Measurements from ENCODE around the gene ZBTB34. TPM values are rescaled to one million over a fixed set of nuclear protein-coding genes. Genes with fewer than 3 reads are reported as not detected.
"Not testable (repeated sequence)": the region's sequence is repeated elsewhere in the genome, so short reads cannot be mapped to it uniquely, and the experiment has no call there.

ZBTB34 gene
- total RNA-seq, 1 experiment from 2014 or later, result 1.6 TPM

GRCh38 chr9:126814091-126814490 lies 46.3 kb upstream of the ZBTB34 start:
- H3K9me2 ChIP-seq (replicated peaks; ENCODE audit: low read length), result no peaks in the 10 kb centered on the region
- intact Hi-C loops (cut with micrococcal nuclease), result no loop called here
- ATAC-seq (no peak), DNase-seq (no peak)
- H3K9me3 ChIP-seq (ENCODE audit: low read length), result 0 out of 2 replicates have a peak, but pooled peaks cover 4% of the 10 kb centered on the region
- H3K4me1 ChIP-seq (ENCODE audit: insufficient read depth, low read length), result no peaks in the 10 kb centered on the region
- H3K36me3 ChIP-seq (ENCODE audit: low read depth, low read length), result peaks cover 38% of the 10 kb centered on the region
- no peak overlapping the region for H3K4me2 ChIP-seq (ENCODE audit: low read length)
- H3K9ac ChIP-seq (ENCODE audit: low read length), result no peak overlapping the region
- ChIA-PET POLR2A (ENCODE audit: unreplicated experiment) (no interaction called here), CTCF (no interaction called here)
- TF ChIP-seq EZH2 (IDR thresholded peaks at IDR 0.05; ENCODE audit: low read length, unreplicated experiment) (no peak), EZH2phosphoT487 (IDR thresholded peaks at IDR 0.05; ENCODE audit: borderline replicate concordance, low read length) (no peak), CTCF (conservative IDR thresholded peaks at IDR 0.05; ENCODE audit: low read depth, low read length) (no peak)
- H3K27me3 ChIP-seq (ENCODE audit: low read length), result no peaks in the 10 kb centered on the region
- no peak overlapping the region for H3K27ac ChIP-seq (ENCODE audit: low read length)
- no peak overlapping the region for H3K4me3 ChIP-seq (ENCODE audit: low read length)
- peaks cover 64% of the 10 kb centered on the region for H3K79me2 ChIP-seq (ENCODE audit: low read length)
- no peak overlapping the region for H2AFZ ChIP-seq (ENCODE audit: low read length)
- no peaks in the 10 kb centered on the region for H4K20me1 ChIP-seq (ENCODE audit: low read length)
- no TSS peak for BruUV-seq (replicated peaks)
- H3F3A ChIP-seq (ENCODE audit: low read length, unreplicated experiment), result no peaks in the 10 kb centered on the region

DNA sequence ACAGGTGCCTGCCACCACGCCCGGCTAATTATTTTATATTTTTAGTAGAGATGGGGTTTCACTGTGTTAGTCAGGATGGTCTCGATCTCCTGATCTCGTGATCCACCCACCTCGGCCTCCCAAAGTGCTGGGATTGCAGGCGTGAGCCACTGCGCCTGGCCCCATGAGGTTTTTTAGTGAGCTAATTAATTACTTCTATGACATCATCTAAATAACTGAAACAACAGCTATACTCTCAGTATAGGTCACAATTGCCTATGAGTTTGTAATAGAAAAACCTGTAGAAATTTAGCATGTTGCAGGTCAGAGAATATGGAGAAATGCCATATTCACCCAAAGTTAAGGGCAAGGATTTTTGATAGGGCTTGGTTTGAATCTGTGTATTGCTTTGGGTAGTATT lies 42.8 kb upstream of the ZBTB34 start:
- H3K27me3 ChIP-seq (ENCODE audit: low read length); H3K27ac ChIP-seq (ENCODE audit: low read length); H3F3A ChIP-seq (ENCODE audit: low read length, unreplicated experiment); H3K9me3 ChIP-seq (ENCODE audit: low read length); H3K9ac ChIP-seq (ENCODE audit: low read length); DNase-seq; POLR2A ChIA-PET (ENCODE audit: unreplicated experiment); H4K20me1 ChIP-seq (ENCODE audit: low read length); H3K4me2 ChIP-seq (ENCODE audit: low read length); H3K4me1 ChIP-seq (ENCODE audit: insufficient read depth, low read length); ATAC-seq; H3K4me3 ChIP-seq (ENCODE audit: low read length); H2AFZ ChIP-seq (ENCODE audit: low read length); H3K9me2 ChIP-seq (replicated peaks; ENCODE audit: low read length); CTCF ChIA-PET; BruUV-seq (replicated peaks); intact Hi-C loops (cut with micrococcal nuclease): not testable (repeated sequence)
- peaks cover 61% of the 10 kb centered on the region for H3K79me2 ChIP-seq (ENCODE audit: low read length)
- H3K36me3 ChIP-seq (ENCODE audit: low read depth, low read length), result peaks cover 45% of the 10 kb centered on the region

DNA sequence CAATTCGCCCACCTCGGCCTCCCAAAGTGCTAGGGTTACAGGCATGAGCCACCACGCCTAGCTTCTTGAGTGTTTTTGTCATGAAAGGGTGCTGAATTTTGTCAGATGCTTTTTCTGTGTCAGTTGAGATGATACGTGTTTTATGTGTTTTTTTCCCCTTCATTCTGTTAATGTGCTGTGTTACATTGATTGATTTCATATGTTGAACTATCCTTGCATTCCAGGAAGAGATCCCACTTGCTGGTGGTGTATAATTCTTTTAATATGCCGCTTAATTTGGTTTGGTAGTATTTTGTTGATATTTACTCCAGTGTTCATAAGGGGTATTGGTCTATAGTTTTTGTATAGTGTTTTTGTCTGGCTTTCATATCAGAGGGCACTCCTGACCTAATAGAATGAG lies 42.0 kb upstream of the ZBTB34 start:
- Histone ChIP-seq H3K27me3 (ENCODE audit: low read length) (no peaks in the 10 kb centered on the region), H3F3A (ENCODE audit: low read length, unreplicated experiment) (no peaks in the 10 kb centered on the region), H3K27ac (ENCODE audit: low read length) (no peak overlapping the region), H2AFZ (ENCODE audit: low read length) (no peak overlapping the region), H3K9me2 (replicated peaks; ENCODE audit: low read length) (no peaks in the 10 kb centered on the region), H3K4me1 (ENCODE audit: insufficient read depth, low read length) (no peaks in the 10 kb centered on the region), H4K20me1 (ENCODE audit: low read length) (no peaks in the 10 kb centered on the region), H3K9ac (ENCODE audit: low read length) (no peak overlapping the region), H3K79me2 (ENCODE audit: low read length) (peaks cover 53% of the 10 kb centered on the region), H3K4me2 (ENCODE audit: low read length) (no peak overlapping the region), H3K9me3 (ENCODE audit: low read length) (0 out of 2 replicates have a peak, but pooled peaks cover 4% of the 10 kb centered on the region), H3K36me3 (ENCODE audit: low read depth, low read length) (peaks cover 40% of the 10 kb centered on the region), H3K4me3 (ENCODE audit: low read length) (no peak overlapping the region)
- POLR2A ChIA-PET (ENCODE audit: unreplicated experiment), result no interaction called here
- CTCF ChIA-PET, result no interaction called here
- intact Hi-C loops (cut with micrococcal nuclease), result no loop called here
- ATAC-seq (no peak), DNase-seq (no peak)
- no peak for TF ChIP-seq EZH2 (IDR thresholded peaks at IDR 0.05; ENCODE audit: low read length, unreplicated experiment)
- TF ChIP-seq CTCF (conservative IDR thresholded peaks at IDR 0.05; ENCODE audit: low read depth, low read length), result no peak
- TF ChIP-seq EZH2phosphoT487 (IDR thresholded peaks at IDR 0.05; ENCODE audit: borderline replicate concordance, low read length), result no peak
- no TSS peak for BruUV-seq (replicated peaks)

Measured in PC-3 (cell line).